Measurements from ENCODE around the gene SLC6A11.

Gene SLC6A11

GRCh38 chr3:10858091-10858490, 42.1 kb downstream of the SLC6A11 start:
- H3K4me3 ChIP-seq (ENCODE audit: severe bottlenecking) = no peak overlapping the region
- TF ChIP-seq CTCF (IDR thresholded peaks at IDR 0.05; ENCODE audit: poor library complexity, severe bottlenecking) = no peak
- no peak overlapping the region for H3K27ac ChIP-seq (ENCODE audit: poor library complexity, severe bottlenecking)
- H3K4me1 ChIP-seq (ENCODE audit: insufficient read depth, poor library complexity, severe bottlenecking) = no peaks in the 10 kb centered on the region
- H3K9me3 ChIP-seq (ENCODE audit: severe bottlenecking) = no peaks in the 10 kb centered on the region
- ATAC-seq (ENCODE audit: low read depth) (no peak), DNase-seq (ENCODE audit: low spot score) (no peak)
- no peaks in the 10 kb centered on the region for H3K27me3 ChIP-seq (ENCODE audit: insufficient read depth, poor library complexity, severe bottlenecking)
- H3K36me3 ChIP-seq (ENCODE audit: low read depth) = no peaks in the 10 kb centered on the region

GRCh38 chr3:10867384-10867783, 51.4 kb downstream of the SLC6A11 start:
- no peaks in the 10 kb centered on the region for H3K4me1 ChIP-seq (ENCODE audit: insufficient read depth, poor library complexity, severe bottlenecking)
- DNase-seq (ENCODE audit: low spot score) (no peak), ATAC-seq (ENCODE audit: low read depth) (no peak)
- no peak for TF ChIP-seq CTCF (IDR thresholded peaks at IDR 0.05; ENCODE audit: poor library complexity, severe bottlenecking)
- H3K27ac ChIP-seq (ENCODE audit: poor library complexity, severe bottlenecking) = no peak overlapping the region
- H3K4me3 ChIP-seq (ENCODE audit: severe bottlenecking) = no peak overlapping the region
- H3K27me3 ChIP-seq (ENCODE audit: insufficient read depth, poor library complexity, severe bottlenecking) = no peaks in the 10 kb centered on the region
- H3K36me3 ChIP-seq (ENCODE audit: low read depth) = no peaks in the 10 kb centered on the region
- H3K9me3 ChIP-seq (ENCODE audit: severe bottlenecking) = no peaks in the 10 kb centered on the region

GRCh38 chr3:10869460-10869859, 53.4 kb downstream of the SLC6A11 start:
- no peaks in the 10 kb centered on the region for H3K9me3 ChIP-seq (ENCODE audit: severe bottlenecking)
- no peaks in the 10 kb centered on the region for H3K36me3 ChIP-seq (ENCODE audit: low read depth)
- no peak overlapping the region for H3K4me3 ChIP-seq (ENCODE audit: severe bottlenecking)
- H3K27me3 ChIP-seq (ENCODE audit: insufficient read depth, poor library complexity, severe bottlenecking) = no peaks in the 10 kb centered on the region
- no peaks in the 10 kb centered on the region for H3K4me1 ChIP-seq (ENCODE audit: insufficient read depth, poor library complexity, severe bottlenecking)
- peak; percentile 71 for ATAC-seq (ENCODE audit: low read depth)
- DNase-seq (ENCODE audit: low spot score) = no peak
- no peak overlapping the region for H3K27ac ChIP-seq (ENCODE audit: poor library complexity, severe bottlenecking)
- TF ChIP-seq CTCF (IDR thresholded peaks at IDR 0.05; ENCODE audit: poor library complexity, severe bottlenecking) = no peak

GRCh38 chr3:10870296-10870695, 54.3 kb downstream of the SLC6A11 start:
- Histone ChIP-seq H3K4me3 (ENCODE audit: severe bottlenecking) (no peak overlapping the region), H3K27ac (ENCODE audit: poor library complexity, severe bottlenecking) (no peak overlapping the region), H3K36me3 (ENCODE audit: low read depth) (no peaks in the 10 kb centered on the region), H3K27me3 (ENCODE audit: insufficient read depth, poor library complexity, severe bottlenecking) (no peaks in the 10 kb centered on the region), H3K4me1 (ENCODE audit: insufficient read depth, poor library complexity, severe bottlenecking) (no peaks in the 10 kb centered on the region), H3K9me3 (ENCODE audit: severe bottlenecking) (no peaks in the 10 kb centered on the region)
- DNase-seq (ENCODE audit: low spot score) = no peak
- no peak for TF ChIP-seq CTCF (IDR thresholded peaks at IDR 0.05; ENCODE audit: poor library complexity, severe bottlenecking)
- no peak for ATAC-seq (ENCODE audit: low read depth)

GRCh38 chr3:10873415-10873814, 57.4 kb downstream of the SLC6A11 start:
- no peaks in the 10 kb centered on the region for H3K27me3 ChIP-seq (ENCODE audit: insufficient read depth, poor library complexity, severe bottlenecking)
- H3K27ac ChIP-seq (ENCODE audit: poor library complexity, severe bottlenecking) = no peak overlapping the region

More at GRCh38 chr3:10873415-10873814, 57.4 kb downstream of the SLC6A11 start:
- ATAC-seq (ENCODE audit: low read depth) = no peak
- no peaks in the 10 kb centered on the region for H3K9me3 ChIP-seq (ENCODE audit: severe bottlenecking)
- no peaks in the 10 kb centered on the region for H3K4me1 ChIP-seq (ENCODE audit: insufficient read depth, poor library complexity, severe bottlenecking)
- H3K4me3 ChIP-seq (ENCODE audit: severe bottlenecking) = no peak overlapping the region
- no peak for TF ChIP-seq CTCF (IDR thresholded peaks at IDR 0.05; ENCODE audit: poor library complexity, severe bottlenecking)
- no peaks in the 10 kb centered on the region for H3K36me3 ChIP-seq (ENCODE audit: low read depth)
- DNase-seq (ENCODE audit: low spot score) = no peak

Data from RWPE2 (cell line).